ENCODE measurements around the gene SLC25A23.

Gene SLC25A23

DNA sequence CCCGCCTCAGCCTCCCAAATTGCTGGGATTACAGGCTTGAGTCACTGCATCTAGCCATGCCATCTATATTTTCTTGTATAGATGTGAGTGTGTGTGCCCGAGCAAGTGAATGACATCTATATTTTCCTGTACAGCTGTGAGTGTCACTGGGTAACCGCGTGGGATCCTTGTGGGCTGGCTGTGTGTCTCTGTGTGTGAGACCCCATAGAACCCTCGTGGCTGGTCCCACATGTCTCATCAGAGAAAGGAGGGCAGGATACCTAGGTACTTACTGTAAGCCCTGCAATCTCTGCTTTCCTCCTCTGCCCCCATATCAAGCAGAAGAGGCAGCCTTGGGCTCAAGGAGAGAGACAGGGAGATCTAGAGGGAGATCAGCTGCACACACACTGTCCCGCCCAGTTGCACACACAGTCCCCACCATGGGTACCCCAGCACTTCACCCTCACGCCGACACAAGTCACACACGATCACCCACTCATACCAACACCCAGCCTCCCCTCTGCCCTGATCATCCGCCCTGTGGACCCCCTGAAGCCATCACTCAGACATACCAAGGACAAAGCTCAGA, 21.3 kb upstream of the SLC25A23 start:
- no peak for DNase-seq

DNA sequence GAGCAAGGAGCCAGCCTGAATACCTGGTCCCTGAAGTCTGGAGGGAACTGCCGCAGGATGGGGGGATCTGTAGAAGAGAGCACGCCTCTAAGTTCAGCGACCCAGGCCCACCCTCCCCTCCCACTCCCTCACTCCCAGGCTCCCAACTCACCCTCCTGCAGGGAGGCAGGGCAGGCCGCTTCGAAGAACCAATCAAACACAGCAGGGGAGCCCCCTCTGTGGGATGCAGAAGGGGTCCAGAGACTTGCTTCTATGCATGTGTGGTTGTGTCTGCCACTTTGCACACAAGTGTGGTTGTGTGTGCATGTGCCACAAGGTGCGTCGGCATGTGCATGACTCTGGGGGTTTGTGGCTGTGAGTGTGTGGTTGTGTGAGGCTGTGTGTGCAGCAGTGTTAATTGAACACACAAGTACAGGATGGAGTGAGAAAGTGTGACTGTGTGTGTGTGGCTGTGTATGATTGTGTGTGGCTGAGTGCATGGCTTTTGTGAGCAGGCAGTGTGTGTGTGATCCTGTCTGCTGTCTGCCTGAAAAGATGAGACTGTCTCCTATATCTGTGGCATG, 20.3 kb upstream of the SLC25A23 start:
- no peak for DNase-seq

DNA sequence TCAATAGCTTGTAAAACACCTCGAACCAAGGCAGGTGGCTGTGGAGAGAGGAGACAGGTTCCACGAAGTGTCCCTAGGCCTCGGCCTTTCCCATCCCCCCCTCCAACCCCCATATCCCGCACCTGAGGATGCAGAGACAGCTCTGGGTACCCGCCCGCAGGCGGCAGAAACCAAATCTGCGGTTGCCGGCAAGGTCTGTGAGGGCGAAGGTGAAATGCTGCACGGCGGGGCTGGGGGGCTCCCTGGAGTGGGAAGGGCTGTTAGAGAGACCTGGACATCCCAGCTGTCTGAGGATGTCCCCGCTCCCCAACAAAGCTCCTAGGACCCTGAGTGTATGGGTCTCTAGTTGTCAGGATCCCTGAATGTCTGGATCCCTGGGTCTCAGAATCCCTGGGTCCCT, 19.2 kb upstream of the SLC25A23 start:
- no peak for DNase-seq

DNA sequence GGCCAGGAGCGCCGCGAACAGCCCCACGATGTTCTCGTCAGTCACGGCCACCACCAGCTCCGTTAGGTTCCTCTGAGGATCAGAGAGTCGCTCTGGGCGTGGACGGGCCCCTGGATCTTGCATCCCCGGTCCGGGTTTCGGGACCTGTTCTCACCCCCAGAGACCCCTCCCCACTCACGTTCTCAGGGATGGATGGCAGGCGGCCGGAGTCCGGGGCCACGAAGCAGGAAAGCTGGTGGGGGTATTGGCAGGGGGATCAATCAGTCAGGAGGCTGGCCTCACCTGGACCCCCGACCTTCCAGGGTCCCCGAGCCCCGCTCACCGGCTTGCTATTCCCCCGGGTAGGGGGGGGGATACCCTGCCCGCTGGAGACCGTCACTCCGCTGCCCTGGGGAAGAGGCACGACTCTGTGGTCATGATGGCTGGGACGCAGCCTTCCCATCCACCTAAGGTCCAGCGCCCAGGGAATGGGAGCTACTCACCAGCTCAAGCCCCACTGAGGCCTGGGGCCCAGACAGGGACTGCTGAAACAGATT, 17.4 kb upstream of the SLC25A23 start:
- DNase-seq = no peak

DNA sequence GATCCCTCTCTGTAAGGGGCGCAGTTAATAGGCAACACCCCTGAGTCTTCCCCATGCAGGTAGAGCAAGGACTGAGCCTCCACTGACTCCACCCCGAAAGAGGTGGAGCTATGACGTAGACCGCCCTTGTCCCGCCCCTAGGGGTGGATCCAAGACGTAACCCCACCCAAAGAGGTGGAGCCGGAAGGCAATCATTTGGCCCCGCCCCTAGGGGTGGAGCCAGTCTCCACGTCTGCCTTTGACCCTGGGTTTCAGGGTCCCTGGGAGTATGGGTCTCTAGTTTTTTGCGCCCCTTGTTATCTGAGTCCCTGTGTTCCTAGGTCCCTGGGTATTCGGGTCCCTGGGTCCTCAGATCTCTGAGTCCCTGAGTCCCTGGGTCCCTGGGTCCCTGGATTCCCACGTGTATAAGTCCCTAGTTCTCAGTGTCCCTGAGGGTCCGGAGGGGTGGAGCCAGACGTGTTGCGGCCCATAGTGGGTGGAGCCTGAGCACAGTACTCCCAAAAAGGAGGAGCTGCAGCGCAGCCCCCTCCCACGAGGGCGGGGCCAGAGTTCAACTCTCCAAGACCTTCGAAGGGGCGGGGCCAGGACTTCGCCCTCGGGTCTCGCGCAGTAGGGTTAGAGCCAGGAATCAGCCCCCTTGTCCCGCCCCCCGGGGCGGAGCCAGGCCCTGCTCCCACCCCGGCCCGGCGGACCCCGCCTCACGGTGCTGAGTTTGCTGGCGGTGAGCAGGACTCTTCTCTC, 16.7 kb upstream of the SLC25A23 start:
- DNase-seq = no peak

DNA sequence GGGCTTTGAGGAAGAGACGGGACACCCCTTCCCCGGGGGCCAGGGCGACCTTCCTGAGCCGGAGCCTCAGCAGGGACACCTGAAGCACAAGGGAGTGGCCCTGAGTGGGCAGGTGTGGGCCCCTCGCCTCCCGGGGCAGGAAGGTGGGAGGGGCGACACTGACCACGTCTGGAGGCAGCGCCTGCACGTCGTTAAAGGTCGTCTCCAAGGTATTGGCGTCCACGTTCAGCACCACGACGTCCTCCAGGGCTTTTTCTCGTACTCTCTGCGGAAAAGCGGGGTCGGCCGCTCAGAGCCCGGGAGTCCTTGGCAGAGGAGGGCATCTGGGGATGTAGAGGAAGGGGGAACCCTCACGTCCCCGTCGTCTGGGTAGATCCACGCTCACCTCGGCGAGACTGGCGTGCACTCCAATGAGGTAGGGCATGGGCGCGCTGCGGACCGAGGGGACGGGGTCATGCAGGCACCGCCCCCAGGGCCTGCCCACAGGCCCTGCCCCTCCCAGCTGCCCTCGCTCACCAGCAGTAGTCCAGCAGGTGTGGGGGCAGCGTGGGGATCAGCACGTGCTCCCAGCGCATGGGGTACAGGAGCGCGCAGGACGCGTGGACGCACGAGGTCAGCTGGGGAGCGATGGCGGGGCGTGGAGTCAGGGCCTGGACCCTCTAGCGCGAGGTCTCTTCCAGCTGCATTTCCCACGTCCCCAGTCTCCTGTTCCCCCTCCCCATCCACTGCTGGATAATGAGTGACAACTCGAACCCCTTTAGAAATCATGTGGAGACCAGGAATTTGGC, 15.9 kb upstream of the SLC25A23 start:
- no peak for DNase-seq

DNA sequence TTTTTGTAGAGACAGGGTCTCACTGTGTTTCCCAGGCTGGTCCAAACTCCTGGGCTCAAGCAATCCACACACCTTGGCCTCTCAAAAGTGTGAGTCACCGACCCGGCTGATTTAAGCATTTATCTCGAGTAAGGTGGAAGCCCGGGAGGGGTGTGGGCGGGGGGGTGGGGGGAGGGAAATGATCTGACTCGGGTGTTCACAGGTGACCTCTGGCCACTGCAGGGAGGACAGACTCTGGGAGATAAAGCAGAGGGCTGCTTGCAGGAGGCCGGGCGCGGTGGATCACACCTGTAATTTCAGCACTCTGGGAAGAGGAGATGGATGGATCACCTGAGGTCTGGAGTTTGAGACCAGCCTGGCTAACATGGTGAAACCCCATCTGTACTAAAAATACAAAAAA, 14.1 kb upstream of the SLC25A23 start:
- DNase-seq = no peak

DNA sequence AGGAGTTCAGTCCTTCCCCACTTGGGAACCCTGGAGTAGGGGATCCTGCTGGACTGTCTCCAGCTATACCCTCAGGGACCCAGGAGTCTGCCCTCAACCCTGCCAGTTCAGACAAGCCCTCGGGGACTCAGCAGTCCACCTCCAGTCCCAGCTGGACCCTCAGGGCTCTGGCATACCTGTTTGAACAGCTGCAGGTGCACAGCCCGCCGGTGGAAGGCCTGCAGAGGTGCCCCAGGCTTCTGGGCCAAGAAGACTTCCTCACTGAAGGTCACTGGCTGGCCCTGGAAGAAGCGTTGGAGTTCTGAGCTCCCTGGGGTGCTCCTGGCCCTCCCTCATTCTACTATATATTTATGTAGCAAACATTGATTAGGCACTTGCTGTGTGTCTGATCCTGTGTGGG, 13.1 kb upstream of the SLC25A23 start:
- DNase-seq = no peak

DNA sequence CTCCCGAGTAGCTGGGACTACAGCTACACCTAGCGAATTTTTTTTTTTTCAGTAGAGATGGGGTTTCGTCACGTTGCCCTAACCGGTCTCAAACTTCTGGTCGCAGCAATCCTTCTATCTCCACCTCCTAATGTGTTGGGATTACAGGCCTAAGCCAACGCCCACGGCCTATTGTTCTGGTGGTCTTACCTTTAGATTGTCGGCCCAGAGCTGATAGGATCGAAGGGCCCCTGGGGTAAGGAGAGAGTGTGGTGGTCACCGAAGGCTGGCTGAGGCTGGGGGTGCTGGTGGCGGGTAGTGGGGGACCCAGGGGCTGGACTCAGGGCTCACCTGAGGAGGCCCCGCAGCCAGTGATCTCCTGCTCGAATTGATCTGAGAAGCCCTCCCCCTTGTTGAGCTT, 11.5 kb upstream of the SLC25A23 start:
- no peak for DNase-seq

- no peak for DNase-seq
Measured at GRCh38 chr19:6470173-6470572, 10.6 kb upstream of the SLC25A23 start.

DNA sequence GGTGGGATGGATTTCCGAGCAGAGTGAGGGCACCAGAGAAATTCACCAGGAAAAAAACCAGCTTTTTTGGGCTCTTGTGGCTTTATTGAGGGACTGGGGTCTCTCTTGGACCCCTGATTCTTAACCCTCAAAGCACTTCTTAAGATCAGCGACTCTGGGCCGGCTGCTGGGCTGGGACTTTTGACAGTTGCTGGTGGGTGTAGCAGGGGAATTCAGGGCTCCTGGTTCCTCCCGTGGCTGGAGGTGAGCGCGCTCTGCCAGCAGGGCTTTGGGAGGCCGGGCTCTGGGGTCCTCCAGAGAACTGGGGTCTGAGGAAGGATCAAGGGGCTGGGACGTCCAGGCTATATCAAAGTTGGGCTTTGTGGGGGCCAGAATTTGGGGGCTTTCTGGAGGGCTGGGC, 7.8 kb upstream of the SLC25A23 start:
- no peak for DNase-seq

DNA sequence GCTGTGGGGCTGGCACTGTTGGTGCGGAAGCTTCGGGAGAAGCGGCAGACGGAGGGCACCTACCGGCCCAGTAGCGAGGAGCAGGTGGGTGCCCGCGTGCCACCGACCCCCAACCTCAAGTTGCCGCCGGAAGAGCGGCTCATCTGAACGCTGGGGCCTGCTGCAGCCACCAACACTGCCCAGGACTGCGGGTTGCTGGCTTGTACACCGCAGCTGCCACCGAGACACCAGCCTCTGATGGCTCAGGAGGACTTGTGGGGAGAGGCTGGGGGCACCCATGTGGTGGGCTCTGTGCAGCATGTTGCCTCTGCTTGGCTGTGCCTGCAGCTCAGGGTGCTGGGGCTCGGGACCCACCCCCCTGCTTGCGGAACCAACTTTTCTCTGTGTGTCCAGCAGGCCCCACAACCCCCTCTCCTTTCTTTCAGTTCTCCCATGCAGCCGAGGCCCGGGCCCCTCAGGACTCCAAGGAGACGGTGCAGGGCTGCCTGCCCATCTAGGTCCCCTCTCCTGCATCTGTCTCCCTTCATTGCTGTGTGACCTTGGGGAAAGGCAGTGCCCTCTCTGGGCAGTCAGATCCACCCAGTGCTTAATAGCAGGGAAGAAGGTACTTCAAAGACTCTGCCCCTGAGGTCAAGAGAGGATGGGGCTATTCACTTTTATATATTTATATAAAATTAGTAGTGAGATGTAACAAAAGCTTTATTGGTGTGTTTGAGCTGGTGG, 7.1 kb upstream of the SLC25A23 start:
- no peak for DNase-seq

GRCh38 chr19:6465663-6466062, 6.1 kb upstream of the SLC25A23 start:
- no peak for DNase-seq

DNA sequence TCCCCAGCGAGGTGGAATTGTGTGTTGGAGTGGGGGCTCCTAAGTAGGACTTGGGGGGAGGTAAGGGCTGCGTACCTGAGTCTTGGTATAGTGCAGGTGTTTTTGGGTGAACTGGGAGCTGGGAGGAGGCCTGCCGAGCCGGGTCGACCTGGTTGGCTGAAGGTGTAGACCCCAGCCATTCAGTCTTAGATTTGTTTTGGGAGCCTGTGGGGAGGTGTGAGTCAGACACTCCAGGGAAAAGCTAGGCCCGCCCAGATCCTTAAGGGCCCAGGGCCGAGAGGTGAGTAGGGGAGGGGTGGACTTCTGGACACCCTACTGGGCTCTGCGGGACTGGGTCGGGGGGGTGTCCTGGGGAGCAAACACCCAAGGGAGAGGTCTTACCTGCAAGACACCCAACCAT, 5.4 kb upstream of the SLC25A23 start:
- DNase-seq = no peak

GRCh38 chr19:6464070-6464873, 4.7 kb upstream of the SLC25A23 start, which contains the start of gene CRB3:
Gene CRB3, plus strand, starts transcription at chr19:6464271. Its CDS starts 431 bp downstream, at chr19:6464702.
- DNase-seq = no peak

DNA sequence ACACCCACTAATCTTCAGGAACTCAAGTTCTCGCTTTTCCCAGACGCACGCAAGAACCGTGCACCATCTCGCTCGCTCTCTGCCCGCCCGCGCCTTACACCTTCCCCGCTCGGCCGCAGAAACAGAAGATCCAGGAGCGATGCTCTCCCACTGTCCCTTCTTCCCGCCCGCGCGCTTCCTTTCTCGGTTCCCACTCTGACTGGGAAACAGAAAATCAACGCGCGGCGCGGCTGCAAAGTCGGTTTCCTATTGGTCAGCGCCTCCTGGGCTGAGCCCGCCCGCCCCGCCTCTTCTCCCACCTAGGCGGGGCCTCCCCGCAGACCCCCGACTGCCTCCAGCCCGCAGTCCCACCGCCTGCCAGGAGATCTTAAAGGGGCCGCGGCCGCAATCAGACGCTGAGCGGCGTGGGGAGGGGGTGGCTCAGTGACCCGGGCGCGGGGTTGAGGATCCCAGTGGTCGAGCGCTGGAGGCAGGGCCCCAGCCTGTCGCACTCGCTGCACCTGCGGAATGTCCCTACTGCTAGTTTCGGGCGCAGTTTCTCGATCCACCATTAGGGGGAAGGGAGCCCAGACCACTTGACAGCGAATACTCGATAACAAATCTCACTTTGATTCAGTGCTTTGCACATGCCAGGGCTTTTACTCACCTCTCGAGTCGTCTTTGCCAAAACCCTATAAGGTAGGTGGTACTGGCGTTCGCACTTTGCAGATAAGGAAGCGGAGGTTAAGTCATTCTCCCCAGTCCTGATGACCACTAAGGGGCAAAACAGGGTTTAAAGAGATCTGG, 700 bp upstream of the SLC25A23 start:
- peak; percentile 86 for DNase-seq

DNA sequence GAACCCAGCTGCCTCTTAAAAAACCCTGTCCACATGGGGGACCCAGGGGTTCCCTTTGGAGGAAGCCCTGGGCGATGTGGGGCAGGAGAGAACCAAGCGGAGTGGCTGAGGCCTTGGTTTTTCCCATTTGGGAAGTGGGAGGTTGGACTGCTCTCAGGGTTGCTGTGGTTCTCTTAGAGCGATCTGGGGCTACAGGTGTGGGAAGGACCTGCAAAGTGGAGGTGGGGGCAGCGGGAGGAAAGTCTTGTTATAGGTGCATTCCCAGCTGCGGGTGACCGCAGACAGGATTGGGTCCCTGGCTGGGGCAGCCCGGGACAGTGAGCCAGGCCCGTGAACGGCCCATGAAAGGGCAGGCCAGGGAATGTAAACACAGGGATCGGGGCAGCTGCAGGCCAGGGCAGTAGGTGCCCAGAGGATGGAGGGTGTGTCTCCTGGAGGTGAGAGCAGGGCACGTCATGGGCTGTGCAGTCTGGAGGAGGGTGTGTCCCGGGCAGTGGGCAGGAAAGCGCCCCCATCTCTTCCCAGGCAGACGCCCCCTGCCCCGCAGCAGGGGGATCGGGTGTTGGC, 814 bp downstream of the SLC25A23 start:
- DNase-seq = no peak

DNA sequence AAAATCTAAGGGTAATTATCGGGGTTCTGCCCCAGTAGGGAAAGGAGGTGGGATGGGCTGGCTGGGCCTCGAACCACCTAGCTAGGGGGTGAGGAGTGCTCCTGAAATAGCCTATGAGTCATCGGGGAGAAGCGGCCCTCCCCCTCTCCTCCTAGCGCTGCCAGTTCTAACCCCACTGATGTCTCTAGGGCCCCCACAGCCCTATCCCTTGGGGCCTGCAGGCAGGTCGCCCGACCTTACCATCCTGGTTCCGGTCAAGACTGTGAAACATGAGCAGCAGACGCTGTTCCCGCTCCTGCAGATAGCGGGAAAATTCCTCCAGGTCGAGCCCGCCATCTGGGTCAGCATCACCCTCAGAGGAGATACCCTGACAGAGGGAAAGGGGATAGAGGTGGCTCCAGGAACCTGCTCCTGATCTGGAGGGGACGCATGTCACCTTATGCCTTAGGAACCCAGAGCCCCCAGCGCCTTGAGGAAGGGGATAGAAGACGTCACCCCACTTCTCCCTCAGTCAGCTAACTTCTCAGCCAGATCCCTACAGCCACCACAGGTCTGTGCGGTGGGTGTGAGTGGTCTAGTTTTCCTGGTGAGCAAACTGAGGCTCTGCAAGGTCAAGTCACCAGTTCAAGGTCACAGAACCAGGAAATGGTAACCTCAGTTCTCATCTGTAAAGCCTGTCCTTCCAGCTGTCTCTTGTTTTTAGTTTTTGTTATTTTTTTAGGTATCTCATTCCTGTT, 1.5 kb downstream of the SLC25A23 start:
- DNase-seq = no peak

DNA sequence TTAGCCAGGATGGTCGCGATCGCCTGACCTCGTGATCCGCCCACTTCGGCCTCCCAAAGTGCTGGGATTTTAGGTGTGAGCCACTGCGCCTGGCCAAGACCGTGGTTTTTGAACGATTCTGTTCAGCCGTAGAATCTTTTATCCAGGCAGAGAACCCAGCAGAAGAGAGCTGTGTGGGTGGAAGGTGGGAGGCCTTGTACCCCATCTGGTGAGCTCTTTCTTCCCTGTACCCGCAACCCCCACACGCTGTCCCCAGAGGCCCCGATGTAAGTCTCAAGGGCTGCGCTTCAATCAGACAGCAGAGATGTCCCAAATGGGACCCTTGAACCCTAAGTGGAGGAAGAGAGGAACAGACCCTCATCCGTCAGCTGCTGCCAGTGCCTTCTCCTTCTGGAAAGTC, 3.7 kb downstream of the SLC25A23 start:
- no peak for DNase-seq

All from SIG-M5 (cell line).